Measurements from ENCODE around the gene ZNF653. TPM values are rescaled to one million over a fixed set of nuclear protein-coding genes. Genes with fewer than 3 reads are reported as not detected.

The ZNF653 gene
- total and polyA plus RNA-seq, 2 donors (not counting 3 experiments of a cell fraction or from before 2014, with no cell fraction given): 7.0 to 8.7 TPM

GRCh38 chr19:11486661-11487503 lies 18.8 kb downstream of the ZNF653 start:
- H3K4me3 ChIP-seq (replicated peaks in 1 of 3; ENCODE audit: insufficient read depth in 1 of 3, low read depth in 1 of 3, low read length in 3 of 3): no peak overlapping the region
- H3K36me3 ChIP-seq (ENCODE audit: control insufficient read depth in 2 of 2, extremely low read depth in 1 of 2, insufficient read depth in 2 of 2, low read length in 2 of 2): no peaks in the 10 kb centered on the region
- dilution Hi-C loops (cut with MboI; ENCODE audit: extremely low pct_ligation_motif_present, low sequenced_read_pairs): no loop called here
- TF ChIP-seq FOS (IDR thresholded peaks at IDR 0.05; ENCODE audit: borderline replicate concordance, insufficient read depth, low read length): no peak
- TF ChIP-seq MYC (IDR thresholded peaks at IDR 0.05; ENCODE audit: low read depth, low read length): no peak
- TF ChIP-seq MAX (IDR thresholded peaks at IDR 0.05; ENCODE audit: insufficient read depth, insufficient read length): no peak
- no peak for TF ChIP-seq CTCF (IDR thresholded peaks at IDR 0.05; ENCODE audit: extremely low read depth in 1 of 2, insufficient read depth in 1 of 2, low read depth in 1 of 2, low read length in 2 of 2)
- TF ChIP-seq POLR2A (IDR thresholded peaks at IDR 0.05; ENCODE audit: low read depth, low read length): no peak
- TF ChIP-seq GATA2 (IDR thresholded peaks at IDR 0.05; ENCODE audit: insufficient read depth, insufficient read length, low read depth, low read length): no peak
- TF ChIP-seq EZH2 (IDR thresholded peaks at IDR 0.05; ENCODE audit: borderline replicate concordance, low read depth, low read length, severe bottlenecking): no peak
- TF ChIP-seq JUN (IDR thresholded peaks at IDR 0.05; ENCODE audit: borderline replicate concordance, insufficient read depth, insufficient read length, low read depth): no peak
- TF ChIP-seq POLR2AphosphoS5 (IDR thresholded peaks at IDR 0.05; ENCODE audit: insufficient read depth, low read depth, low read length): no peak
- H3K4me2 ChIP-seq (ENCODE audit: insufficient read depth, low read length): no peak overlapping the region
- no TSS peak for BruUV-seq (replicated peaks)
- FAIRE-seq (no peak), DNase-seq (ENCODE audit: low read depth, low spot score) (no peak)
- no peak overlapping the region for H3K9ac ChIP-seq (replicated peaks; ENCODE audit: extremely low read depth, insufficient read depth, low read length)
- CTCF ChIA-PET: interaction anchor here (0.6 kb wide), 1 partner anchor 146 kb away, joined by 3 read pairs; no protein-coding TSS in a partner anchor
- H3K4me1 ChIP-seq (ENCODE audit: control insufficient read depth, extremely low read depth, insufficient read depth, low read length): peaks cover 3% of the 10 kb centered on the region
- no peaks in the 10 kb centered on the region for H3K9me1 ChIP-seq (replicated peaks; ENCODE audit: control insufficient read depth, extremely low read depth, insufficient read depth, low read length)
- H4K20me1 ChIP-seq (replicated peaks; ENCODE audit: control insufficient read depth, extremely low read depth, insufficient read depth, low read length): no peaks in the 10 kb centered on the region
- H3K27ac ChIP-seq (ENCODE audit: insufficient read depth, low read depth, low read length): no peak overlapping the region
- no peak overlapping the region for H2AFZ ChIP-seq (ENCODE audit: low read depth, low read length)
- POLR2A ChIA-PET: no interaction called here
- H3K9me3 ChIP-seq (replicated peaks; ENCODE audit: control insufficient read depth, insufficient read depth, low read length): no peaks in the 10 kb centered on the region
- H3K79me2 ChIP-seq (ENCODE audit: control insufficient read depth, insufficient read depth, low read length): no peaks in the 10 kb centered on the region
- peaks cover 0 to 4% of the 10 kb centered on the region in 2 experiments for H3K27me3 ChIP-seq (ENCODE audit: control insufficient read depth in 2 of 2, insufficient read depth in 2 of 2, low read length in 2 of 2)
- intact Hi-C loops (cut with micrococcal nuclease): no loop called here
